SK-N-SH (cell line): ENCODE results near the gene FAM219A. TPM values are rescaled to one million over a fixed set of nuclear protein-coding genes. Genes with fewer than 3 reads are reported as not detected.

Experiments
- CTCF ChIA-PET: fragments of 300-600, 350-600 bp; formaldehyde crosslinking; extraction: SDS; loops from one replicate; lab custom pipeline; 2021; lab: Yijun Ruan, JAX
- POLR2A ChIA-PET: fragments of 350-600 bp; sonication (Branson Sonifier 250); formaldehyde crosslinking; extraction: SDS; loops from one replicate; lab custom pipeline; 2020; ENCODE audit warnings: antibody characterized with exemption, inconsistent platforms; lab: Yijun Ruan, JAX
- DNase-seq: peaks from one replicate; pipeline ENCODE4 v3.0.0; 2012
- H2AFZ ChIP-seq: fragments of 200-600 bp; sonication (generic); 2 replicates; pipeline ENCODE4 v1.8.1; 2016; ENCODE audit warnings: antibody characterized with exemption, mild to moderate bottlenecking, low read depth
- H3F3A ChIP-seq: fragments of 200-600 bp; sonication (generic); replicated peaks from 2 replicates; pipeline ENCODE3; 2016; ENCODE audit warnings: antibody characterized with exemption, mild to moderate bottlenecking; ENCODE audit not compliant: insufficient read depth
- H3K27ac ChIP-seq, 2 experiments: fragments of 200-500 bp in 1 of 2; fragments of 200-600 bp in 1 of 2; sonication (Bioruptor generic) in 1 of 2; sonication (generic), shearing (Covaris generic) in 1 of 2; 2 replicates each; pipeline versions ENCODE4 v1.5.1 to v1.6.1; 2014 to 2016; ENCODE audit warnings: low read depth in 2 of 2, inconsistent platforms in 1 of 2, low read length in 1 of 2, mild to moderate bottlenecking in 1 of 2, mixed read lengths in 1 of 2
- H3K27me3 ChIP-seq: fragments of 200-600 bp; sonication (generic), shearing (Covaris generic); 2 replicates; pipeline ENCODE4 v1.6.1; 2016; ENCODE audit warnings: mixed run types; ENCODE audit not compliant: insufficient read depth
- H3K36me3 ChIP-seq, 2 experiments: fragments of 200-500 bp in 1 of 2; fragments of 200-600 bp in 1 of 2; sonication (Bioruptor generic) in 1 of 2; sonication (generic) in 1 of 2; replicated peaks in 1 of 2; 2 replicates each; pipeline versions ENCODE3 to v1.5.1; 2014 to 2016; ENCODE audit warnings: low read length in 1 of 2, mild to moderate bottlenecking in 1 of 2; ENCODE audit not compliant: insufficient read depth in 2 of 2, control insufficient read depth in 1 of 2
- H3K4me1 ChIP-seq, 2 experiments: fragments of 200-500 bp in 1 of 2; fragments of 200-600 bp in 1 of 2; sonication (Bioruptor generic) in 1 of 2; sonication (generic), shearing (Covaris generic) in 1 of 2; 2 replicates each; pipeline versions ENCODE4 v1.5.1 to v1.6.1; 2014 to 2016; ENCODE audit warnings: low read depth in 1 of 2, low read length in 1 of 2, mixed run types in 1 of 2; ENCODE audit not compliant: insufficient read depth in 2 of 2, control insufficient read depth in 1 of 2
- H3K4me2 ChIP-seq: fragments of 200-600 bp; sonication (generic), shearing (Covaris generic); 2 replicates; pipeline ENCODE4 v1.6.1; 2017; ENCODE audit warnings: mixed run types
- H3K4me3 ChIP-seq, 2 experiments: fragments of 200-500 bp in 1 of 2; fragments of 200-600 bp in 1 of 2; sonication (Bioruptor generic) in 1 of 2; sonication (generic), shearing (Covaris generic) in 1 of 2; 2 replicates each; pipeline versions ENCODE4 v1.5.1 to v1.8.1; 2014 to 2016; ENCODE audit warnings: low read depth in 2 of 2, inconsistent platforms in 1 of 2, low read length in 1 of 2, mild to moderate bottlenecking in 1 of 2, mixed read lengths in 1 of 2, moderate library complexity in 1 of 2
- H3K79me2 ChIP-seq: fragments of 200-600 bp; sonication (generic); 2 replicates; pipeline ENCODE4 v1.8.1; 2017; ENCODE audit warnings: mild to moderate bottlenecking; ENCODE audit not compliant: insufficient read depth
- H3K9ac ChIP-seq: fragments of 200-600 bp; sonication (generic); 2 replicates; pipeline ENCODE4 v1.6.1; 2017; ENCODE audit warnings: mixed run types
- H3K9me2 ChIP-seq: fragments of 200-600 bp; sonication (generic); 2 replicates; pipeline ENCODE4 v1.6.1; 2017; ENCODE audit warnings: mixed run types
- H3K9me3 ChIP-seq: fragments of 200-600 bp; sonication (generic); 2 replicates; pipeline ENCODE4 v1.6.1; 2017; ENCODE audit warnings: mixed run types, mild to moderate bottlenecking, moderate library complexity
- H4K20me1 ChIP-seq: fragments of 200-600 bp; sonication (generic); 2 replicates; pipeline ENCODE4 v1.6.1; 2017; ENCODE audit warnings: mild to moderate bottlenecking, mixed run types; ENCODE audit not compliant: insufficient read depth
- CHD2 ChIP-seq: fragments of 150-350 bp; IDR thresholded peaks from 2 replicates; pipeline ENCODE4 v1.6.1; 2018; ENCODE audit warnings: low read length; ENCODE audit not compliant: partially characterized antibody
- ELF1 ChIP-seq: IDR thresholded peaks from 2 replicates; pipeline ENCODE4 v1.4.0; 2012
- EP300 ChIP-seq, 2 experiments: IDR thresholded peaks; 2 replicates each; pipeline versions ENCODE4 v1.4.0 to v1.6.1; 2012; ENCODE audit warnings: borderline replicate concordance in 1 of 2, low read depth in 1 of 2, low read length in 1 of 2
- FOSL2 ChIP-seq: IDR thresholded peaks from 2 replicates; pipeline ENCODE4 v1.4.0; 2012; ENCODE audit warnings: low read depth, mild to moderate bottlenecking, moderate library complexity, borderline replicate concordance
- JUND ChIP-seq: IDR thresholded peaks from 2 replicates; pipeline ENCODE4 v1.4.0; 2012
- MEF2A ChIP-seq: IDR thresholded peaks from 2 replicates; pipeline ENCODE4 v1.4.0; 2012; ENCODE audit warnings: low read depth, borderline replicate concordance
- MXI1 ChIP-seq: IDR thresholded peaks from 2 replicates; pipeline ENCODE4 v1.6.1; 2012; ENCODE audit warnings: mild to moderate bottlenecking, low read depth, low read length, improper control_type of control experiment
- NFIC ChIP-seq: IDR thresholded peaks from 2 replicates; pipeline ENCODE4 v1.4.0; 2012; ENCODE audit warnings: borderline replicate concordance
- NRF1 ChIP-seq: IDR thresholded peaks from 2 replicates; pipeline ENCODE4 v1.6.1; 2012; ENCODE audit warnings: low read depth, mild to moderate bottlenecking, low read length
- RAD21 ChIP-seq: IDR thresholded peaks from 2 replicates; pipeline ENCODE4 v1.6.1; 2012; ENCODE audit warnings: mild to moderate bottlenecking, low read length
- RCOR1 ChIP-seq: fragments of 150-350 bp; IDR thresholded peaks from 2 replicates; pipeline ENCODE4 v1.6.1; 2017; ENCODE audit warnings: antibody characterized with exemption, low read length
- RFX5 ChIP-seq: IDR thresholded peaks from 2 replicates; pipeline ENCODE4 v1.6.1; 2012; ENCODE audit warnings: mild to moderate bottlenecking, improper control_type of control experiment, low read length
- SMC3 ChIP-seq: IDR thresholded peaks from 2 replicates; pipeline ENCODE4 v1.6.1; 2012; ENCODE audit warnings: low read depth, low read length, improper control_type of control experiment
- TAF1 ChIP-seq: IDR thresholded peaks from 2 replicates; pipeline ENCODE4 v1.6.1; 2012; ENCODE audit warnings: low read depth, mild to moderate bottlenecking, low read length, moderate library complexity, borderline replicate concordance
- TCF12 ChIP-seq: IDR thresholded peaks from 2 replicates; pipeline ENCODE4 v1.4.0; 2012
- WGBS: methylation state at CpG from one replicate; pipeline ENCODE4 v1.1.6; 2017; ENCODE audit warnings: low lambda C conversion rate; 5-methylcytosine and 5-hydroxymethylcytosine counted together
- polyA plus RNA-seq, 3 experiments: library from polyadenylated mRNA; depleted of rRNA; stranded (reverse); fragments of >200 nt; gene quantifications; 2 replicates each; pipeline ENCODE4 v1.2.3, GENCODE V29; 2012
- TF ChIP-seq, protein P1 (sequence below): IDR thresholded peaks from 2 replicates; pipeline ENCODE4; 2012
- TF ChIP-seq, protein P2 (sequence below): IDR thresholded peaks from 2 replicates; pipeline ENCODE4 v1.4.0; 2012; ENCODE audit warnings: low read depth
- TF ChIP-seq, protein P3 (sequence below): fragments of 150-350 bp; IDR thresholded peaks from 2 replicates; pipeline ENCODE4 v1.6.1; 2017; ENCODE audit warnings: antibody characterized with exemption, low read length, low read depth, borderline replicate concordance
- TF ChIP-seq, protein P4 (sequence below): fragments of 200-600 bp; sonication (generic); IDR thresholded peaks from 2 replicates; pipeline ENCODE4 v1.6.1; 2017; ENCODE audit warnings: antibody characterized with exemption, mild to moderate bottlenecking, moderate library complexity
- TF ChIP-seq, protein P5 (sequence below): IDR thresholded peaks from 2 replicates; pipeline ENCODE4 v1.4.0; 2012; ENCODE audit warnings: low read depth, borderline replicate concordance

The FAM219A gene
- polyA plus RNA-seq, 1 of the 3 experiments (the other 2 are of a cell fraction): 15.7 TPM

DNA sequence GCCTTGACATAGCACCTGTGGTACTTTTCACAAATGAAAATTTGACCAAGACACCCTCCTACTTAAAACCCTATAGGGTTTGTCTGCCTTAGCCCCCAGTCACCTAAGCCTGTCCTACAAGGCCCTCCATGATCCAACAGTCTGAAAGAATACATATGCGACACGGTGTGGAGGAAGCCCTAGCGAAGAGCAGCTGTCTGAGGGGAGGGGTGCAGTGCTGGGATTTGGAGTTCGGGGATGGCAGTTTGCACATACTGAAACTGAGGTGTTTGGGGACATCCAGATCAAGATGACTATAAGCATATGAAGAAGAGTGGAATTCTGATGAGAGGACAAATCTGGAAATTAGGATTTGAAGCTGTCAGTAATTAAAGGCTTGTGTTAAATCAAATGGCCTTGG, 74.5 kb downstream of the FAM219A start:
- Histone ChIP-seq H4K20me1 (no peaks in the 10 kb centered on the region), H3F3A (no peaks in the 10 kb centered on the region), H3K27me3 (no peaks in the 10 kb centered on the region), H3K9me3 (no peaks in the 10 kb centered on the region), H3K79me2 (no peaks in the 10 kb centered on the region), H3K4me2 (no peak overlapping the region), H3K36me3 (no peaks in the 10 kb centered on the region), H3K9ac (no peak overlapping the region), H3K9me2 (no peaks in the 10 kb centered on the region), H3K4me3 (no peak overlapping the region)
- CTCF ChIA-PET: interaction anchor here (0.5 to 1.3 kb wide), 3 partner anchors 20 to 463 kb away, joined by 3 read pairs; no protein-coding TSS in a partner anchor
- 91% methylated on average over 4 of the region's 4 CpGs for WGBS
- TF ChIP-seq FOSL2 (no peak), RCOR1 (no peak), MXI1 (no peak), EP300 (IDR thresholded peaks at IDR 0.05; ENCODE audit: borderline replicate concordance in 1 of 2, low read depth in 1 of 2, low read length in 1 of 2) (no peak), MEF2A (no peak), TCF12 (no peak)
- TF ChIP-seq, protein P1, sequence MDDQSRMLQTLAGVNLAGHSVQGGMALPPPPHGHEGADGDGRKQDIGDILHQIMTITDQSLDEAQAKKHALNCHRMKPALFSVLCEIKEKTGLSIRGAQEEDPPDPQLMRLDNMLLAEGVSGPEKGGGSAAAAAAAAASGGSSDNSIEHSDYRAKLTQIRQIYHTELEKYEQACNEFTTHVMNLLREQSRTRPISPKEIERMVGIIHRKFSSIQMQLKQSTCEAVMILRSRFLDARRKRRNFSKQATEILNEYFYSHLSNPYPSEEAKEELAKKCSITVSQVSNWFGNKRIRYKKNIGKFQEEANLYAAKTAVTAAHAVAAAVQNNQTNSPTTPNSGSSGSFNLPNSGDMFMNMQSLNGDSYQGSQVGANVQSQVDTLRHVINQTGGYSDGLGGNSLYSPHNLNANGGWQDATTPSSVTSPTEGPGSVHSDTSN: no peak
- TF ChIP-seq, protein P2, sequence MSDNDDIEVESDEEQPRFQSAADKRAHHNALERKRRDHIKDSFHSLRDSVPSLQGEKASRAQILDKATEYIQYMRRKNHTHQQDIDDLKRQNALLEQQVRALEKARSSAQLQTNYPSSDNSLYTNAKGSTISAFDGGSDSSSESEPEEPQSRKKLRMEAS: no peak
- TF ChIP-seq, protein P3, sequence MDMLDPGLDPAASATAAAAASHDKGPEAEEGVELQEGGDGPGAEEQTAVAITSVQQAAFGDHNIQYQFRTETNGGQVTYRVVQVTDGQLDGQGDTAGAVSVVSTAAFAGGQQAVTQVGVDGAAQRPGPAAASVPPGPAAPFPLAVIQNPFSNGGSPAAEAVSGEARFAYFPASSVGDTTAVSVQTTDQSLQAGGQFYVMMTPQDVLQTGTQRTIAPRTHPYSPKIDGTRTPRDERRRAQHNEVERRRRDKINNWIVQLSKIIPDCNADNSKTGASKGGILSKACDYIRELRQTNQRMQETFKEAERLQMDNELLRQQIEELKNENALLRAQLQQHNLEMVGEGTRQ: no peak
- TF ChIP-seq, all 33 proteins: peak for 0
- POLR2A ChIA-PET: no interaction called here
- H3K4me1 ChIP-seq: peaks cover 7 to 8% of the 10 kb centered on the region in 2 experiments; a peak in 2 of 4 replicates
- no peak overlapping the region for H3K27ac ChIP-seq
- no peak for DNase-seq
- H2AFZ ChIP-seq: no peak overlapping the region

DNA sequence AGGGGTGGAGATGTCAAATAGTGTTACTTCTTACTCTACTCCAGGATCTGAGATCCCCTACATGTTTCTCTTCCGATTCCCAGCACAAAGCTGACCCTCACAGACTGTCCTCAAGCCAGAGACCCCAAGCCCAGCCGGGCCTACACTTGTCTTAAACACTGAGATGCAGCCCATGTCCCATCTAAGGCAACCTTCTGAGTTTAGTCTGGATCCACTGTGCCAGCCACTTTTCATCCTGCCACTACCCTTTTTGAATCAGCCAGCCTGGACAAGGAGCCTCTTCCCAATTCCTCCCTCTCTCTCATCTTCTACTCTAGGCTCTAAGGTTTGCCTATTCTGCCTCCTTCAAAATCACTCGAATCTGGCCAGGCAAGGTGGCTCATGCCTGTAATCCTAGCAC, 75.5 kb downstream of the FAM219A start:
- no peak overlapping the region for H2AFZ ChIP-seq
- ChIA-PET POLR2A (no interaction called here), CTCF (interaction anchor here (1.2 kb wide), 1 partner anchor 50 kb away, joined by 3 read pairs; no protein-coding TSS in a partner anchor)
- WGBS: 75% methylated on average over 3 of the region's 3 CpGs
- no peak for DNase-seq
- no peaks in the 10 kb centered on the region for H4K20me1 ChIP-seq
- H3K9me3 ChIP-seq: no peaks in the 10 kb centered on the region
- H3K27me3 ChIP-seq: no peaks in the 10 kb centered on the region
- H3K79me2 ChIP-seq: no peaks in the 10 kb centered on the region
- no peak overlapping the region for H3K4me2 ChIP-seq
- H3K27ac ChIP-seq: no peak overlapping the region
- peaks cover 7 to 8% of the 10 kb centered on the region in 2 experiments; a peak in 2 of 4 replicates for H3K4me1 ChIP-seq
- no peaks in the 10 kb centered on the region for H3K36me3 ChIP-seq
- H3K4me3 ChIP-seq: no peak overlapping the region
- H3F3A ChIP-seq: peaks cover 4% of the 10 kb centered on the region
- no peak overlapping the region for H3K9ac ChIP-seq
- H3K9me2 ChIP-seq: no peaks in the 10 kb centered on the region
- TF ChIP-seq ELF1 (no peak), TAF1 (no peak), JUND (no peak), CHD2 (no peak), RFX5 (no peak), NRF1 (no peak), RCOR1 (no peak), NFIC (no peak), MXI1 (no peak), MEF2A (no peak), SMC3 (no peak), RAD21 (no peak)
- TF ChIP-seq, protein P4, sequence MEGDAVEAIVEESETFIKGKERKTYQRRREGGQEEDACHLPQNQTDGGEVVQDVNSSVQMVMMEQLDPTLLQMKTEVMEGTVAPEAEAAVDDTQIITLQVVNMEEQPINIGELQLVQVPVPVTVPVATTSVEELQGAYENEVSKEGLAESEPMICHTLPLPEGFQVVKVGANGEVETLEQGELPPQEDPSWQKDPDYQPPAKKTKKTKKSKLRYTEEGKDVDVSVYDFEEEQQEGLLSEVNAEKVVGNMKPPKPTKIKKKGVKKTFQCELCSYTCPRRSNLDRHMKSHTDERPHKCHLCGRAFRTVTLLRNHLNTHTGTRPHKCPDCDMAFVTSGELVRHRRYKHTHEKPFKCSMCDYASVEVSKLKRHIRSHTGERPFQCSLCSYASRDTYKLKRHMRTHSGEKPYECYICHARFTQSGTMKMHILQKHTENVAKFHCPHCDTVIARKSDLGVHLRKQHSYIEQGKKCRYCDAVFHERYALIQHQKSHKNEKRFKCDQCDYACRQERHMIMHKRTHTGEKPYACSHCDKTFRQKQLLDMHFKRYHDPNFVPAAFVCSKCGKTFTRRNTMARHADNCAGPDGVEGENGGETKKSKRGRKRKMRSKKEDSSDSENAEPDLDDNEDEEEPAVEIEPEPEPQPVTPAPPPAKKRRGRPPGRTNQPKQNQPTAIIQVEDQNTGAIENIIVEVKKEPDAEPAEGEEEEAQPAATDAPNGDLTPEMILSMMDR: no peak
- TF ChIP-seq, protein P2: no peak
- TF ChIP-seq, protein P5, sequence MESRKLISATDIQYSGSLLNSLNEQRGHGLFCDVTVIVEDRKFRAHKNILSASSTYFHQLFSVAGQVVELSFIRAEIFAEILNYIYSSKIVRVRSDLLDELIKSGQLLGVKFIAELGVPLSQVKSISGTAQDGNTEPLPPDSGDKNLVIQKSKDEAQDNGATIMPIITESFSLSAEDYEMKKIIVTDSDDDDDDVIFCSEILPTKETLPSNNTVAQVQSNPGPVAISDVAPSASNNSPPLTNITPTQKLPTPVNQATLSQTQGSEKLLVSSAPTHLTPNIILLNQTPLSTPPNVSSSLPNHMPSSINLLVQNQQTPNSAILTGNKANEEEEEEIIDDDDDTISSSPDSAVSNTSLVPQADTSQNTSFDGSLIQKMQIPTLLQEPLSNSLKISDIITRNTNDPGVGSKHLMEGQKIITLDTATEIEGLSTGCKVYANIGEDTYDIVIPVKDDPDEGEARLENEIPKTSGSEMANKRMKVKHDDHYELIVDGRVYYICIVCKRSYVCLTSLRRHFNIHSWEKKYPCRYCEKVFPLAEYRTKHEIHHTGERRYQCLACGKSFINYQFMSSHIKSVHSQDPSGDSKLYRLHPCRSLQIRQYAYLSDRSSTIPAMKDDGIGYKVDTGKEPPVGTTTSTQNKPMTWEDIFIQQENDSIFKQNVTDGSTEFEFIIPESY: no peak
